ENCODE results near the gene VWA2.

The VWA2 gene

GRCh38 chr10:114215033-114215432, 24.0 kb upstream of the VWA2 start:
- TF ChIP-seq YY1 (IDR thresholded peaks at IDR 0.05; ENCODE audit: low read depth) (no peak), EGR1 (IDR thresholded peaks at IDR 0.05) (no peak), RAD21 (IDR thresholded peaks at IDR 0.05; ENCODE audit: low read depth) (no peak), CEBPB (IDR thresholded peaks at IDR 0.05) (no peak), NFIC (IDR thresholded peaks at IDR 0.05) (no peak), ZBTB7A (IDR thresholded peaks at IDR 0.05; ENCODE audit: low read depth) (no peak), TEAD4 (IDR thresholded peaks at IDR 0.05) (no peak)

- TF ChIP-seq CEBPB (IDR thresholded peaks at IDR 0.05) (no peak), EGR1 (IDR thresholded peaks at IDR 0.05) (no peak), FOXM1 (IDR thresholded peaks at IDR 0.05; ENCODE audit: borderline replicate concordance, low read depth) (no peak), TEAD4 (IDR thresholded peaks at IDR 0.05) (no peak)
Observed at GRCh38 chr10:114220281-114220680, 18.8 kb upstream of the VWA2 start.

DNA sequence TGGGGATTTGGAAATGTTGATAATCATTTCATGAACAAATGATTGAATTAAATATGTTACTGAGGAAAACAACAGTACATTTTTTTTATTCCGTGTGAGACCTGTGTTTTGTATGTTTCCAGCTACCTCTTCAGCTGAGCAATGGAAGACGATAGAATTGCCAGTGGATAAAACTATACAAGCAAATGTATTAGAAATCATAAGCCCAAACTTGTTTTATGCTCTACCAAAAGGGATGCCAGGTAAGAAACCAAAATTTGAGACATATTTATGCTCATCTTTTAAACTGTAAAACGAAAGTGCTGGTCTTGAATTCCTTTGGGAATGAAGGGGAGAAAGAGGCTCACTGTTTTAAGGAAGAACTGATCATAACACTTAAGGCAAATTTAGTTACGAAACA, 17.8 kb upstream of the VWA2 start:
- TF ChIP-seq EGR1 (IDR thresholded peaks at IDR 0.05) (no peak), RAD21 (IDR thresholded peaks at IDR 0.05; ENCODE audit: low read depth) (no peak), ZBTB7A (IDR thresholded peaks at IDR 0.05; ENCODE audit: low read depth) (no peak), TCF12 (IDR thresholded peaks at IDR 0.05; ENCODE audit: low read depth) (no peak), TEAD4 (IDR thresholded peaks at IDR 0.05) (no peak), NFIC (IDR thresholded peaks at IDR 0.05) (no peak), YY1 (IDR thresholded peaks at IDR 0.05; ENCODE audit: low read depth) (no peak), FOXM1 (IDR thresholded peaks at IDR 0.05; ENCODE audit: borderline replicate concordance, low read depth) (no peak), CREB1 (IDR thresholded peaks at IDR 0.05; ENCODE audit: low read depth) (no peak), CEBPB (IDR thresholded peaks at IDR 0.05) (no peak), EP300 (IDR thresholded peaks at IDR 0.05; ENCODE audit: borderline replicate concordance) (no peak), TAF1 (IDR thresholded peaks at IDR 0.05; ENCODE audit: low read depth) (no peak), REST (IDR thresholded peaks at IDR 0.05; ENCODE audit: low read depth) (no peak)
- TF ChIP-seq, protein P1, sequence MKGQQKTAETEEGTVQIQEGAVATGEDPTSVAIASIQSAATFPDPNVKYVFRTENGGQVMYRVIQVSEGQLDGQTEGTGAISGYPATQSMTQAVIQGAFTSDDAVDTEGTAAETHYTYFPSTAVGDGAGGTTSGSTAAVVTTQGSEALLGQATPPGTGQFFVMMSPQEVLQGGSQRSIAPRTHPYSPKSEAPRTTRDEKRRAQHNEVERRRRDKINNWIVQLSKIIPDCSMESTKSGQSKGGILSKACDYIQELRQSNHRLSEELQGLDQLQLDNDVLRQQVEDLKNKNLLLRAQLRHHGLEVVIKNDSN (IDR thresholded peaks at IDR 0.05) = no peak
- TF ChIP-seq, protein P2, sequence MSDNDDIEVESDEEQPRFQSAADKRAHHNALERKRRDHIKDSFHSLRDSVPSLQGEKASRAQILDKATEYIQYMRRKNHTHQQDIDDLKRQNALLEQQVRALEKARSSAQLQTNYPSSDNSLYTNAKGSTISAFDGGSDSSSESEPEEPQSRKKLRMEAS (IDR thresholded peaks at IDR 0.05) = no peak

DNA sequence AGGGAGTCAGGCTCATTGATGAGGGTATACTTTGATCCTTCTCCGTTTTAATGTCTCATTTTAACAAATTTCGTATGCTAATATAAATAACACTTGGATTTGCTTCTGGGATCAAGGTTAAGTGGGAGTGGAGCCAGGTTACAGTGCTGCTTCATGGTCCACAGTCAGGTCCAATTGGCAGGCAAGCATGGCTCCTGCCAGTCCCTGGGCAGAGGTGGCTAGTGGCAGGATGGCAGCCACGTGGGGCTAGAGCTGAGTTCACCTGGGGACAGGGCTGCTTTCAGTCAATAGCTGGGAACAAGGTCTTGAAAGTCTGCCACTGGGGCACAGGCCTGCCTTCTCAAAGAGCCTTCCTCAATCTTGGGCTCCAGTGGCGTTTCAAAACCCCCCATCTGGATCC, 16.0 kb upstream of the VWA2 start:
- TF ChIP-seq CREB1 (IDR thresholded peaks at IDR 0.05; ENCODE audit: low read depth) (no peak), YY1 (IDR thresholded peaks at IDR 0.05; ENCODE audit: low read depth) (no peak), FOXM1 (IDR thresholded peaks at IDR 0.05; ENCODE audit: borderline replicate concordance, low read depth) (no peak), ZBTB7A (IDR thresholded peaks at IDR 0.05; ENCODE audit: low read depth) (no peak), RAD21 (IDR thresholded peaks at IDR 0.05; ENCODE audit: low read depth) (no peak), TEAD4 (IDR thresholded peaks at IDR 0.05) (no peak), NFIC (IDR thresholded peaks at IDR 0.05) (no peak), TAF1 (IDR thresholded peaks at IDR 0.05; ENCODE audit: low read depth) (no peak), TCF12 (IDR thresholded peaks at IDR 0.05; ENCODE audit: low read depth) (no peak), REST (IDR thresholded peaks at IDR 0.05; ENCODE audit: low read depth) (no peak)
- TF ChIP-seq, protein P1 (IDR thresholded peaks at IDR 0.05) = no peak
- TF ChIP-seq, protein P2 (IDR thresholded peaks at IDR 0.05) = no peak

- TF ChIP-seq, protein P1 (IDR thresholded peaks at IDR 0.05) = no peak
- no peak for TF ChIP-seq CEBPB (IDR thresholded peaks at IDR 0.05)
- TF ChIP-seq TEAD4 (IDR thresholded peaks at IDR 0.05) = no peak
- TF ChIP-seq REST (IDR thresholded peaks at IDR 0.05; ENCODE audit: low read depth) = no peak
- no peak for TF ChIP-seq RAD21 (IDR thresholded peaks at IDR 0.05; ENCODE audit: low read depth)
- no peak for TF ChIP-seq FOXM1 (IDR thresholded peaks at IDR 0.05; ENCODE audit: borderline replicate concordance, low read depth)
- no peak for TF ChIP-seq NFIC (IDR thresholded peaks at IDR 0.05)
- TF ChIP-seq TAF1 (IDR thresholded peaks at IDR 0.05; ENCODE audit: low read depth) = no peak
- no peak for TF ChIP-seq TCF12 (IDR thresholded peaks at IDR 0.05; ENCODE audit: low read depth)
- TF ChIP-seq EP300 (IDR thresholded peaks at IDR 0.05; ENCODE audit: borderline replicate concordance) = no peak
- TF ChIP-seq, protein P2 (IDR thresholded peaks at IDR 0.05) = no peak
- no peak for TF ChIP-seq ZBTB7A (IDR thresholded peaks at IDR 0.05; ENCODE audit: low read depth)
- TF ChIP-seq CREB1 (IDR thresholded peaks at IDR 0.05; ENCODE audit: low read depth) = no peak
- TF ChIP-seq EGR1 (IDR thresholded peaks at IDR 0.05) = no peak
- no peak for TF ChIP-seq YY1 (IDR thresholded peaks at IDR 0.05; ENCODE audit: low read depth)
Observed at GRCh38 chr10:114228156-114228555, 10.9 kb upstream of the VWA2 start.

Data from Ishikawa (cell line).